NCI-H345 (cell line): ENCODE results near the gene RPL7A.

Experiments
- DNase-seq: peaks from one replicate; lab custom pipeline; 2025; lab: John Stamatoyannopoulos, UW

Gene RPL7A

DNA sequence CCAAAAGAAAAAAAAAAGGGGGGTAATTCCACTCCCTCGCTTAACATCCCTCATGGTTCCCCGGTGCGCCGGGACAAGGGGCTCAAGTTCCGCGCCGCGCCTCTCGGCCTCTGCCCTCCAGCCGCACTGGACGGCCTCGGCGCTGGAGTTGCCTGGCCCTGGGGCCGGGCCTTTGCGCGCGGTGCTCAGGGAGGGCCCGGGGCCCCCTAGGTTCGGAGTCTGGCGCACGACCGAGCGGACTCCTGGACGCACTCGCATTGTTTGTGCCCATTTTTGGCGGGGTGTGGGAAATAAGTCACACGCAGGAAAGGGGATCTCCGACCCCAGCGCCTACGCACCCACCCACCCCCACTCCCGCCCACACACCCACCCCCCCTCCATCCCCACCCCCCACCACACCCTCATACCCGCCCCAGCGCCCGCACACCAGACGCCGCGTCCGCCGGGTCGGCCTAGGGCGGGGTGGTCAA lies 468 bp upstream of the RPL7A start:
- no peak for DNase-seq

DNA sequence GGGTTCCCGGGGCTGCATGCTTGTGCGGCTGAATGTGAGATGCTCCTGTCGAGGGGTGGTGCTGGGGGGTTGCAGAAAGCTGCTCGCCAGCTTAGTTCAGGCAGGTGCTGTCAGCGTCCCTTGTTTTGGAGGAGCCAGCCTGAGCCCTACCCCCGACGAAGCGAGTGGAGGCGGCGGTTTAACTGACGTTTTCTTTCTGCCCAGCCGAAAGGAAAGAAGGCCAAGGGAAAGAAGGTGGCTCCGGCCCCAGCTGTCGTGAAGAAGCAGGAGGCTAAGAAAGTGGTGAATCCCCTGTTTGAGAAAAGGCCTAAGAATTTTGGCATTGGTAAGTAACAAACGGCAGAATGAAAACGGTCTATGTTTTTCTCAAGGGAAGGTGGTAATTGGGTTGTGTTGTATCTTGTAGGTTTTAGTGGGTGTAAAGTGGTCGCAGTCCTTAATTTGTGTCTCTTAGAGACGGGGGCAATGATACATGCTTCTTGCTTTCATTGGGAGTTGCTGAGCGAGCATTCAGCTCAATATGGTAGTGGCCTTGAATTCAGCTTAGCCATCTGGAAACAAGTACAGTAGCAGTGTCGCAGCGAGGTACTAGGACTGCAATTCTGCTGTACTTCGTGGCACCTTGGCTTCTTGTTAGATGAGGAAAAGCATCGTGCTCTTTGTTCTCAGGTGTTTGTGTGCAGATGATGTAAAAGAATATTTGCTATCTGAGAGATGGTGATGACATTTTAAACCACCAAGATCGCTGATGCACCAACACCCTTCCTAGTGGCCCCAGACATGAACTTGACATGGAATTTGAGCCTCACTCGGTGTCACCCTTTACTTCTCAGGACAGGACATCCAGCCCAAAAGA lies 928 bp downstream of the RPL7A start:
- DNase-seq, result no peak

DNA sequence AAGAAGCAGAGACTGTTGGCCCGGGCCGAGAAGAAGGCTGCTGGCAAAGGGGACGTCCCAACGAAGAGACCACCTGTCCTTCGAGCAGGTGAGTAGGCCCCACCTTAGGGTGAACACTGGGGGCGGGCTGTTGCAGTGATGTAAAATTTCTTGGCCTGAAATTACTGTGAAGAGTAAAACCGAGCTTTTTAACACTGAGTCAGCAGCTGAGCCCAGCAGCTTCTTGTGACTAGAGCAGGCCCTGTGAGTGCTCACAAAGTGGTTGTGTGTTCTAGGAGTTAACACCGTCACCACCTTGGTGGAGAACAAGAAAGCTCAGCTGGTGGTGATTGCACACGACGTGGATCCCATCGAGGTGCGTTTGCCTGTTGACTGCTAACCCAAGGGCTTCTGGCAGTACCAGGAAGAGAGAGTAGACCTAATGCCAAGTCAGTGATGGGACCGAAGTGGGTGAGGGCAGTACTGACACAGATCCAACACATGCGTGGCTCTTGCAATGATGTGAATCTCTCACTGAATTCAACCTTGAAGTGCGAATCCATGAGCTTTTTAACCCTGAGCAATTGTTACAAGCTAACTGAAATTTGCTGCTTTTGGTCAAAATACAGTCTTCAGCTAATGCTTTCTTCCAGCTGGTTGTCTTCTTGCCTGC lies 2.1 kb downstream of the RPL7A start:
- no peak for DNase-seq

DNA sequence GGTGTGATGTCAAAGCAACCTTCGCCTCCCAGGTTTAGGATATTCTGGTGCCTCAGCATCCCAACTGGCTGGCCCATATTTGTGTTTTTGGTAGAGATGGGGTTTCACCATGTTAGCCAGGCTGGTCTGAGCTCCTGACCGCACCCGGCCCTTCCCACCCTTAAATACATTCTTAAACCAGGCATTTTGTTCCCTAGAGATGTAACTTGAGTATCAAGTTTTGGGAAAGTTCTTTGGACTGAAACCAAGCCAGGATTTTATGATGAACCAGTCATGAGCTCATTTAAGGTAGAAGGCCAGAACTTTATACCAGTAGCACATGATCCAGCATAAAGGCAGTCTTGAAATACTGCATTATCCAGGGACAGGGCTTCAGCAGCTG lies 3.5 kb downstream of the RPL7A start:
- DNase-seq, result no peak

DNA sequence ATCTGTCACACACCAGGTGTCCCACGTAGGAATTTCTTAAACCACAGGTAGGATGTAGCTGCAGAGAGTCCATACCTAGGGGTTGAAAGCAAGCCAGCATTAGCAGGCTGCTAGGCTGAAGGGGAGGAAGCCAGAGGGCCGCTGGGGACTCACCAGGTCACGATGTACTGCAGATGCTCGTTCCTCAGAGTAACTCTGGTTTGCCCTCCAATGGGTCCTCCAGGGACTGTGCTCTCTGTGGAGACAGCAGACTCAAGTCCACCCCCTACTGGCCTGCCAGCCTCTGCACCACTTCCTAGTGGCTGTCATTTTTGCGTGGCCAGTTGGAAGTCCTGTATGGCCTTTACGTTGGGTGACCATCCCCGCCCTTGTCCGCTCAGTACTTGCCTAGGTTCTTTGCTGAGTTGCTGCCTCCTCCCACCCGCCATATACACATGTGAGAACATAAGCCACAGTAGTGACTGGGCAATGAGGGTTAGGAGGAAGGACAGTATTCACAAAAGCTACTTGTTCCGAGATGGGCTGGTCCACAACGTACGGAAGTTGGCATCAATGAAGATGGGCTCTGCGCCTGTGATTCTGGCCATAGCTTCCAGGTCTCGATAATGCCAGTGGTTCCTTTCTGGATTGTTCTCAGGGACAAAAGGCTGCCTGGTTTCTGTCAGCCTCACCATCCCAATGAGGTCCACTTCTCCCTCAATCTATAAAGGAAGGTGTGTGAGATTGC lies 4.1 kb downstream of the RPL7A start:
- DNase-seq, result peak; percentile 12

- DNase-seq, result no peak
Measured at GRCh38 chr9:133352635-133353340, 4.8 kb downstream of the RPL7A start.

GRCh38 chr9:133353548-133353947 lies 5.5 kb downstream of the RPL7A start:
- no peak for DNase-seq

- DNase-seq, result no peak
Measured at GRCh38 chr9:133354766-133355165, 6.7 kb downstream of the RPL7A start.

DNA sequence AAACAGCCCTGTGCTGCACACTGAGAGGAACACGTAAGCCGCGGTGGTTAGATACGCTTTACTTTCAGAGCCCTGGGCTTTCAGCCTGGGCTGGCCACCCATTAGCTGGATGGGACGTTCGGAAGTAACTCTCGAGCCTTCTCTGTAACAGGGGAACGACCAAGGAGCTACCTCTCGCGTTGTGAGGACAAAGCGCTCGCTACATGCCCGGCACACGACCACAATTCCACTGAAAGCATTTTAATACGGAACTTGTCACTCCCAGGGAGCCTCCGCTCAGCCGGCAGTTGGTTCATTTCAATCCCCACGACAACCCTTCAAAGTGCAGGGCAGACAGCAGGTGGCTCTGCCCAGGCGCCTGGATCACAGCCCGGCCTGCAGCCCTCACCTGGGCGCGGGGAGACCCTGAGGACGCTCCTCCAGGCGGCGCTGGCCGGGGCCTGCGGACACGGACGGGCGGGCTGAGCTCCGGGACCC lies 7.9 kb downstream of the RPL7A start:
- DNase-seq, result peak; percentile 62

DNA sequence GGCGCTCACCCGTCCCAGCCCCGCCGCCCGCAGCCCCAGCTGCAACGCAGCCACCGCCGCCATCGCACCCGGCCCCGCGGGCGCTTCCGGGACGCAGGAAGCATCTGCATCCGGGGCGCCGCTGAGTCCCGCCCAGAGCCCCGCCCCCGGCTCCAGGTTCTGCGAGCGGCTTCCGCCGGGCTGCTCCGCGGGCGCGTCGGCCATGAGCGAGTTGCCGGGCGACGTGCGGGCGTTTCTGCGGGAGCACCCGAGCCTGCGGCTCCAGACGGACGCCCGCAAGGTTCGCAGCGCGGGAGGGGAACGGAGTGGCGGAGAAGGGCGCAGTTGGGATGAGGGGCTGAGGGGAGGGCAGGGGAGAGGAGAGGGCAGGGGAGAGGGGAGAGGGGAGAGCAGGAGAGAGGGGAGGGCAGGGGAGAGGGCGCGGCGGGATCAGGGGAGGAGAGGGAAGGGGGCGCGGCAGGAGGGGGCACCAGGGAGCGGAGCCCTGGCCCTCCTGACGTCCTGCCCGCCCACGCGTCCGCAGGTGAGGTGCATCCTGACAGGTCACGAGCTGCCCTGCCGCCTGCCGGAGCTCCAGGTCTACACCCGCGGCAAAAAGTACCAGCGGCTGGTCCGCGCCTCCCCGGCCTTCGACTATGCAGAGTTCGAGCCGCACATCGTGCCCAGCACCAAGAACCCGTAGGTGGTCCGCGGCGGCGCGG lies 8.5 kb downstream of the RPL7A start, which contains the start of the genes SURF1 and SURF2:
Gene SURF1, minus strand, starts transcription at position 97 of the 701 bp plus-strand sequence. Its CDS starts 34 bp downstream, at position 63.
Gene SURF2, plus strand, starts transcription at position 160 of the 701 bp plus-strand sequence. Its CDS starts 43 bp downstream, at position 203.
- DNase-seq, result peak; percentile 89

DNA sequence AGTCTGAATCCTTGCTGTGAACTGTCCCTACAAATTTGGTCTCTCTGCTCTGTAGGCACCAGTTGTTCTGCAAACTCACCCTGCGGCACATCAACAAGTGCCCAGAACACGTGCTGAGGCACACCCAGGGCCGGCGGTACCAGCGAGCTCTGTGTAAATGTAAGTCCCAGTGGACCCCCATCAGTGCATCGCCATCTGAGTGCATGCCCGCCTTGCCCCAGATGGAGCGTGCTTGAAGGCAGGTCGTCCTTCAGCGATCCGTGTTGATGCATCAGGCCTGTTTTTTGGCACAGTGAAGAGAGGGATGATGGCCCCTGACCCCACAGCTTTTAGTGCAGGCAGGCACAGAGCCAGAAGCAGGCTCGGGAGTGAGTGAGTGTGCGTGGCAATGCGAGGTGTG lies 9.6 kb downstream of the RPL7A start:
- no peak for DNase-seq

DNA sequence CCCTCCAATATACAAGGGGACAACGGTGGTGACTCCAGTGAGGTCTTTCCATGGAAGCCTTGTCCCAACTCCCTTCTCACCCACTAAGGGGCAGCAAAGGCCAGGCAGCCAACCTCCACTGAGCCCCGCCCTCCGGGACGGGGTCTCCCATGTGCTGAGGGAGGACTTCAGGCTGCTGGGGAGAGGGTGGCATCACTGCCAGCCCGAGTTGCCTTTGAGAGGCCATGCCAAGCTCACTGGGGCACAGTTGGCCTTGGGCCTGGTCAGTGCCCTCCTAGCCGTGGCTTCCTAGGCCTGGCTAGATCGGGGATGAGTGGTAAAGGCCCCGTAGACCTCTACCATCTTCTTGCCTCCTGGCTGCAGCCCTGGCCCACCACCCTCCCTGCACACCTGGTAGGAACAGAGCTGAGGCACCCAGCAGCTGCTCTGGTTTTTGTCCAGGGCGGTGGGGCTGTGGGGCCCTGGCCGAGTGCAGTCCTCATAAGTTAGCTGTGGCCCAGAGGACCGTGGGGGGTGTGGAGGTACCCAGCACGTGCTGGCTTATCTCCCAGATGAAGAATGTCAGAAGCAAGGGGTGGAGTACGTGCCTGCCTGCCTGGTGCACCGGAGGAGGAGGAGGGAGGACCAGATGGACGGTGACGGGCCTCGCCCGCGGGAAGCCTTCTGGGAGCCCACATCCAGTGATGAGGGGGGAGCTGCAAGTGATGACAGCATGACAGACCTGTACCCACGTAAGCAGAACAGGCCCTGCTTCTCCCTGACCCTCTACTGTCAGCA lies 11.6 kb downstream of the RPL7A start:
- DNase-seq, result peak; percentile 30

DNA sequence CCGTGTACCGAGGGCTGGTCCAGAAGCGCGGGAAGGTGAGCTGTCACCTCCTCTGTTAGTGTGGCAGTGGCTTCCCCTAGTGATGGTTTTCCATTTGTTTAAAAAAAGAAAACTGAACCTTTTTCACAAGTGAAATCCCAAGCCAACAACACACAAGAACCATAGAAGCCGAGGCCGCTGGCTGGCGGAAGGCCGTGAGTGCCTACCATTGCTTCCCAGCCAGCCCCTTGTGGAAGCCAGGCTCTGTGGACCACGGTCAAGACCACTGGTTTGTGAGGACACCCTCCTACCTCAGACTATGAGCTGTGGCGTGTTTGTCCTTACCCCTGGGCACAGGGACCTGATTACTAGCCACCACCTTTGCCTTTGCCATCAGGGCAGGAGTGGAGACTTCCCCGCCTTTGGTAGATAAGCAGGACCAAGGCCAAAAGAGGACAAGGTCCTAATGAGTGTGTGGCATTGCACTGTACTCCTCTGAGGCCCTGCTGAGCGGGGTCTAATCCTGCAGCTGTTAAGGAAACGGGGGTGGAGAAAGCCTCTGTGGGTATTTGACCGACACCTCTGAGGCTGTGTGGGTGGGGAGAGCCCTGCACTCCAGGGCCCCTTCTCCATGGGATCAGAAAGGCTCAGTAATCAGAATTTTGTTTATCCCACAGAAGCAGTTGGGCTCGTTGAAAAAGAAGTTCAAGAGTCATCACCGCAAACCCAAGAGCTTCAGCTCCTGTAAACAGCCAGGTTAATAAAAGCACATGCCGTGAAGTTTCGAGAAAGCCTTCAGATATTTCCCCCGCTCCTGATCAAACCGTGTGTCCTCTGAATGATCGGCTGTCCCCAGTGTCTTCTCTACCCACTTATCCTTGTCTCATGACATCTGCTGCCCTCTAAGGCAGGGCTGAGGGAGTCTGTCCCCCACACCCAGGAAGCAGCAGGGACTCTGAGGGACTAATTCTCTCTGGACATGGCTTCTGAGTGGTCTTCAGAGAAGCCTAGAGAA lies 12.7 kb downstream of the RPL7A start:
- DNase-seq, result no peak

DNA sequence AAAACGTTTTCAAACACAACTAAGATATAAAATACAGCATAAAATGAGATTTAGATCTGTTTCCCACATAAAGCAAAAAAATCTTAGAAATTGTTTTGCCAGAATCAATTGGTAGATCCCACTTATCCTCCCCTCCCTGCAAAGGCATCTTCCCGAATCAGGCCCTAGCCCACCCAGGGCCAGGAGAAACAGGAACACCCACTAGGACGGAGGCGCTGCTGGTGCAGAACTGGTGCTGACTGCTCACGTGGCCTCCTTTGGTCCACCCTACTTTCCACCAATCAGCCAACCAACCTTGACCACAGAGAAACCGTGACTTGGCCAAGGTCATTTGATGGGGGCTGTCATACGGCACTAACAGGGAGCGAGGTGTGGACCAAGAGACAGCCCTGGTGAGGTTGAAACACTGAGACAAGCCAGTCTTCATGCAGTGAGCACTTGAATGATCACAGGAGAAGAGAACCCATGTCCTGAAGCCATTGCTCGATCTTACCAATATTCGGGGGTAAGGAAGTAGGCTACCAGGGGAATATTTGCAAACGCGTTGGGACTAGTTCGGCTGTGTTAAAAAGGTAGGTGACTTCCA lies 13.6 kb downstream of the RPL7A start:
- DNase-seq, result no peak

DNA sequence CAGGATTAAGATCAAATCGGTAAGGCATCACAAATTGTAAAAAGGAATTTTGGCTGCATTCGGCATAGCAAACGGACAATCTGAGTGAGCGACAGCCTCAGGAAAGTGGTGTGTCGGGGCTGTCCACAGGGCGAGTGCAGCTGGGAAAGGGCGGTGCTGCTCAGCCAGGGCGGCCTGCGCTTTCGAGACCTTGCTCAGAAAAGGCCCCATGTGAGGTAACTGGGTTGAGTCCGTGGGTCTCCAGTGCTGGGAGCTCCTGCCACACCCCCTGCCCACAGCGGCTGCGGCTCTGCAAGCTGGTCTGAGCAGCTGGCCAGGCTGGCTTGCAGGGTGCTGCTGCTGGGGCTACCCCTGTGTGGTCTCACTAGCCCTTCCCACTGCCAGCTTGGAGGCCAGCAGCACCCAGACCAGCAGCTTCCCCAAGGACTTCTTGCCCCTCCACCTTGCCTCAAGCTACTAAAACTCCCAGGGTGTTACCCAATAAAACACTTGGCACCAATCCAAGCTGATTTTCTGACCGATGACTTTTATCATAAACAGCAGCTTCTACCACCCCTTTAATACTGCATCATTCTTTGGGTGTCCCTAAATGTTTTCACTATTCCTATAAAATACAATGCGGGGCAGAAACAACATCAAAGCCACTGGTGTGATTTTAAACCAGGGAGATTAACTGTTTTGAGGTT lies 14.5 kb downstream of the RPL7A start:
- no peak for DNase-seq

DNA sequence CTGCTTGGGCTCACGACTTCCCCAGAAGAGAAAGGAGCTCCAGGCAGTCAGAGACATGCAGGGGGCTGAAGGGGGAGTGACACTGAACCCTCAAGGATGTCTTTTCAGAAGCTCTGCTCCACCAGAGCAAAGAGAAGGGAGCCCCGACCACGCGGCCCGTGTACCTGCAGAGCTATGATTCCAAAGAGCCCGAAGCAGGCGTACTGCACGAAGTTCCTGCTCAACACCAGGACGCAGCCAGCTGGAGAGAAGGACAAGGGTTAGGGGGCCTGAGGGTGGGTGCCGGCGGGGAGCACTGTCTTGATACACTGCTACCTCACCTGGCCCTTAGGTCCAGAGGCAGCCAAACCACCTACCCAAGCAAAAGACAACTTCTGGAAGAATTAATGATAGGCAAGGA lies 18.4 kb downstream of the RPL7A start:
- no peak for DNase-seq

DNA sequence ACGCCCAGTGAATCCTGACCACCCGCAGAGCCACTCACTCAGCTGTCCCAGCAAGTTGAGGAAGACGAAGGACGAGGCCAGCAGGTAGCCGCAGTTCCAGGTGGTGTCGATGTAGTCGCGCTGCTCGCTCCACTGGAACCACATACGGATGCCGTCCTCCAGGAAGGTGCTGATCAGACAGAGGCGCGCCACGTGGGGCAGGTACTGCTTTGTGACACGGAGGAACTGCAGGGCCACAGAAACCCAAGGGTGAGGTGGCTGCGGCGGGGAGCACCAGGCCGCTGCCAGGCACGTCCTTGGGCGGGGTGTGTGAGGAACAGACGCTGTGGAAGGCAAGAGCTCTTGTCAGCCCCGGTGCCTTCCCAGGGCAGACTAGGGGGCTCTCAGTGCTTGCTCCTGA lies 19.2 kb downstream of the RPL7A start:
- no peak for DNase-seq

DNA sequence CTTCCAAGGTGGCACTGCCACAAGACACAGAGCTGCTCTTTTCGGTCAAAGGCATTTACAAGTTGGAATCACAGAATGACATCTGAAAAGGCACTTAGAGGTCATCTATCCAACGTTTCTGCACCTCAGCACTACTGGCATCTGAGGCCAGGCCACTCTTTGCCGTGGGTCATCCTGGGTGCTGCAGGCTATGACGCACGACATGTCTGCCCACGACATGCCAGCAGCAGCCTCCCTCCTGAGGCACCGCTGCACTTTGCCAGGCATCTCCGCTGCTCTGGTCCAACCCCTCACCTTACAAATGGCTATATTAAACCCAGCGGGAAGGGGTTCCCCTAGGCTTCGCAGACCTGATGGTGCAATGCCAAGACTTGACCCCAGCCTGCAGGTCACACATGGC lies 19.8 kb downstream of the RPL7A start:
- DNase-seq, result no peak
